Naive thymus-derived CD8-positive, alpha-beta T cell (primary cell): ENCODE data around the gene PODXL. TPM values are rescaled to one million over a fixed set of nuclear protein-coding genes. Genes with fewer than 3 reads are reported as not detected.

Experiments used
- ATAC-seq, 2 donors: fragments of 150-1000 bp; cut with Tn5 transposase in 1 of 2; sonication (Bioruptor Pico), chemical (Tn5 transposase) in 1 of 2; 1 replicate in 1 of 2; 2 replicates in 1 of 2; pipeline ENCODE4 v1.10.0; 2021; ENCODE audit warnings: mild to moderate bottlenecking in 2 of 2, moderate library complexity in 2 of 2
- POLR2A ChIA-PET: fragments of 350-600 bp; sonication (Branson Sonifier 250); formaldehyde crosslinking; loops from one replicate; lab custom pipeline; 2021; ENCODE audit warnings: antibody characterized with exemption; lab: Charles Lee
- DNase-seq, 10 donors: peaks; one replicate each; pipeline versions ENCODE4 v3.0.0 to v3.0.0-alpha.2; 2020 to 2022
- H3K27ac Mint-ChIP-seq, 10 donors: one replicate each; pipeline ENCODE4 v1.8.0; 2020 to 2022; ENCODE audit warnings: mild to moderate bottlenecking in 10 of 10, mixed read lengths in 10 of 10, moderate library complexity in 4 of 10, inconsistent platforms in 1 of 10
- H3K27me3 Mint-ChIP-seq, 5 donors: one replicate each; pipeline ENCODE4 v1.8.0; 2021 to 2022; ENCODE audit warnings: mixed read lengths in 5 of 5
- H3K36me3 Mint-ChIP-seq, 3 donors: one replicate each; pipeline ENCODE4 v1.8.0; 2020 to 2022; ENCODE audit warnings: mixed read lengths in 3 of 3, mild to moderate bottlenecking in 2 of 3, inconsistent platforms in 1 of 3
- H3K4me1 Mint-ChIP-seq, 4 donors: one replicate each; pipeline ENCODE4 v1.8.0; 2021 to 2022; ENCODE audit warnings: mixed read lengths in 4 of 4
- H3K4me3 Mint-ChIP-seq, 10 donors: one replicate each; pipeline ENCODE4 v1.8.0; 2020 to 2022; ENCODE audit warnings: mild to moderate bottlenecking in 10 of 10, mixed read lengths in 10 of 10, moderate library complexity in 6 of 10, inconsistent platforms in 1 of 10
- H3K9me3 Mint-ChIP-seq, 9 donors: one replicate each; pipeline ENCODE4 v1.8.0; 2020 to 2022; ENCODE audit warnings: mixed read lengths in 9 of 9, mild to moderate bottlenecking in 3 of 9, inconsistent platforms in 1 of 9, moderate library complexity in 1 of 9
- polyA plus RNA-seq, 3 donors: library from polyadenylated mRNA; unstranded; fragments of 300-500 nt; fragmentation: Illumina TruSeq; gene quantifications; one replicate each; pipeline ENCODE4 v1.2.3, GENCODE V29; 2021
- total RNA-seq, 8 experiments: library from RNA in 2 of 8; stranded (reverse) in 2 of 8; gene quantifications; one replicate each; pipeline ENCODE4 v1.2.3 and lab custom pipeline; 2021 to 2026

Gene PODXL
- total and polyA plus RNA-seq, 5 experiments from 2014 or later = 0.08 to 0.57 (median 0.10) TPM

DNA sequence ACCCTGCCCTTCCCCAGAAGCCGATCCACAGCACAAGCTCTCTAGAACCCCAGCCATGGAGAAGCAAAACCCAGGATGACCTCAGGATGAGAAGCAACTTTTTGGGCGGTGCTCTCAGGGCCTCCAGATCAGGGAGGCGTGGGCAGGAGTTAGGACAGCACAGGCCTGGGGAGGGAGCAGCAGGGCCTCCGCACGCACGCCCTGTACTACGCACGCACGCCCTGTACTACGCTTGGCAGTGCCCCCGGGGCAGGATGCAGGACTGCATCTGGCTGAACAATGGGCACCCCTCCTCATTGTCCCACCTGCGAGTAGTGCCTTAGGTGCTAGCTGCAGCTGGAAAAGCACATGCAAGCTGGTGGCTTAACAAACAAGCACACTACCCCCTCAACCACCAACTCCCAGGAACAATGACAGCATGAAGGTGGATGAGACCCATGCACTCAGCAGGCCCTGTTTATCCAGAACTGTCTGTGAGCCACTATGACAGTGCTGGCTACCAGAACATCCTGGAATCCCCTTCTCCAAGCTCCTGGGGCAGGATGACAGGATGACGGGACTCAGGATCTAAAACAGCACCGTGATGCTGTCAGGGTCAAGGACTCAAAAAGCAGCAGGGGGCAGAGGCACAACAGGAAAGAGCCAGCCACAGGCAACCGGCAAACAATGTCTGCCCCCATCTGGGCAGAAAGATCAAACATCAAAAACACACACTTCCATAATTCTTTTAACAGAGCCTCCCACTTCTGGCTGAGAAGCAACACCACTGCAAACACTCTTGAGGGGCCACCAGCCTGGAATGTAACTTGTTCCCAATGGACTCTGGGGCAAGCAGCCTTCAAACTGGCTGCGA, 11.8 kb downstream of the PODXL start:
- POLR2A ChIA-PET = no interaction called here
- DNase-seq (no peak), ATAC-seq (no peak)
- no peaks in the 10 kb centered on the region for H3K9me3 Mint-ChIP-seq
- H3K36me3 Mint-ChIP-seq = no peaks in the 10 kb centered on the region
- no peak overlapping the region for H3K4me3 Mint-ChIP-seq
- H3K27ac Mint-ChIP-seq = peak overlapping the region in 1 of 10 donors; percentile 67
- peaks cover 0 to 9% (median 6%) of the 10 kb centered on the region in 5 donors for H3K27me3 Mint-ChIP-seq
- peaks cover 0 to 7% (median 2%) of the 10 kb centered on the region in 4 donors for H3K4me1 Mint-ChIP-seq

GRCh38 chr7:131544021-131544420, 12.4 kb downstream of the PODXL start:
- no peaks in the 10 kb centered on the region for H3K36me3 Mint-ChIP-seq
- DNase-seq (no peak), ATAC-seq (no peak)
- H3K27ac Mint-ChIP-seq = no peak overlapping the region
- peaks cover 0 to 7% (median 2%) of the 10 kb centered on the region in 4 donors for H3K4me1 Mint-ChIP-seq
- H3K4me3 Mint-ChIP-seq = no peak overlapping the region
- POLR2A ChIA-PET = no interaction called here
- no peaks in the 10 kb centered on the region for H3K9me3 Mint-ChIP-seq
- peaks cover 0 to 9% (median 4%) of the 10 kb centered on the region in 5 donors for H3K27me3 Mint-ChIP-seq

GRCh38 chr7:131543298-131543697, 13.1 kb downstream of the PODXL start:
- POLR2A ChIA-PET = no interaction called here
- Mint-ChIP-seq H3K4me3 (no peak overlapping the region), H3K9me3 (no peaks in the 10 kb centered on the region), H3K36me3 (no peaks in the 10 kb centered on the region), H3K4me1 (peaks cover 0 to 7% (median 2%) of the 10 kb centered on the region in 4 donors), H3K27ac (peak overlapping the region in 1 of 10 donors; percentile 72), H3K27me3 (peaks cover 0 to 9% (median 0%) of the 10 kb centered on the region in 5 donors)
- ATAC-seq (no peak), DNase-seq (no peak)

DNA sequence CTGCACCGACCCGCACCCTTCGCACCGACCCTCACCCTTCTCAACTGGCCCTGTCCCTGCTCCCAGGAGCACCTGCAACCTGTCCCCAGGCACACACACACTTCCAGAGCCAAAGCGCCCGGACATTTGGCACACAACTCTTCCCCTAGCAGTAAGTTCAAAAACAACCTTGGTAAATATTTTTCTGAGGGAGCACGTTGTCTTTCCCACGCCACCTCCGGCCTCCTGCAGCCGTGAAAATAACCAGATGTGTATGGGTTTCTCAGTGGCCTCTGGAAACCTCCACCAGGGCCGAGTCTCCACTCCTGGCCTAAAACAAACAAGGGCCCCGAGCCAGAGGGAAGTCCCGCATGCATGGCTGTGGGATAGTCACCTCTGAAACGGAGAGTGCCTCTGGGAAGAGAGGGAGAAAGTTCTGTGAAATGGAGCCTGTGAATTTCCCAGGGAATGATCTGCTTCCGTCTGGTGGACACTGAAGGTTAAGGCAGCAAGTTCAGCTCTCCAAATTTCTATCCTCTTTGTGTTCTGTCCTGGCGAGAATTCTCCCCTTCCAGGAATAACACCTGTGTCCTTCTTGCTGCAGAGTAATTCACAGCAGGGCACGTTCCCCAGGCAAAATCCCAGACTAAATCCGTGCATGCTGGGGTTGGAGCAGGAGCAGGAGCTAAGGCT, 15.8 kb downstream of the PODXL start:
- H3K4me3 Mint-ChIP-seq = no peak overlapping the region
- peaks cover 0 to 9% (median 0%) of the 10 kb centered on the region in 5 donors for H3K27me3 Mint-ChIP-seq
- peak overlapping the region in 1 of 10 donors; percentile 25 for H3K27ac Mint-ChIP-seq
- no peak for ATAC-seq
- DNase-seq = no peak
- POLR2A ChIA-PET = no interaction called here
- H3K9me3 Mint-ChIP-seq = no peaks in the 10 kb centered on the region
- peaks cover 0 to 7% (median 2%) of the 10 kb centered on the region in 4 donors for H3K4me1 Mint-ChIP-seq
- no peaks in the 10 kb centered on the region for H3K36me3 Mint-ChIP-seq

DNA sequence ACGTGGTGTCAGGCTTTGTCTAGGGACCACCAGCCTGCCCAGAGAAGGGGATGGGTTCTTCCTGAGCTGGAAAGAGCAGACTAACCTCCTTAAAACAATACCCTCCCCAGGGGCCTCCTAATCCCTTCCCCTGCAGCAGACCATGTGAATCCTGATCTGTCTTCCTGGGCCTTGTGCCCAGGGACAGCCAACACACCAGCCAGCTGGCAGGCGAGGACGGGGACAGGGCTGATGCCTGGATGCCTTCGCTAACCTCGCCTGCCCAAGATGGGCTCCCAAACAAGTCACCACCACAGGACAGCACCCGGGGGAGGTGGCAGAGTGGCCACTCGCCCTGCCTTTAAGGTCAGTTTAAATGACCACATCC, 17.6 kb downstream of the PODXL start:
- POLR2A ChIA-PET = interaction anchor here (0.5 kb wide), 1 partner anchor 604 kb away, joined by 6 read pairs; no protein-coding TSS in a partner anchor
- H3K27me3 Mint-ChIP-seq = no peaks in the 10 kb centered on the region
- DNase-seq (no peak), ATAC-seq (no peak)
- H3K36me3 Mint-ChIP-seq = no peaks in the 10 kb centered on the region
- no peaks in the 10 kb centered on the region for H3K9me3 Mint-ChIP-seq
- no peak overlapping the region for H3K4me3 Mint-ChIP-seq
- no peak overlapping the region for H3K27ac Mint-ChIP-seq
- no peaks in the 10 kb centered on the region for H3K4me1 Mint-ChIP-seq

DNA sequence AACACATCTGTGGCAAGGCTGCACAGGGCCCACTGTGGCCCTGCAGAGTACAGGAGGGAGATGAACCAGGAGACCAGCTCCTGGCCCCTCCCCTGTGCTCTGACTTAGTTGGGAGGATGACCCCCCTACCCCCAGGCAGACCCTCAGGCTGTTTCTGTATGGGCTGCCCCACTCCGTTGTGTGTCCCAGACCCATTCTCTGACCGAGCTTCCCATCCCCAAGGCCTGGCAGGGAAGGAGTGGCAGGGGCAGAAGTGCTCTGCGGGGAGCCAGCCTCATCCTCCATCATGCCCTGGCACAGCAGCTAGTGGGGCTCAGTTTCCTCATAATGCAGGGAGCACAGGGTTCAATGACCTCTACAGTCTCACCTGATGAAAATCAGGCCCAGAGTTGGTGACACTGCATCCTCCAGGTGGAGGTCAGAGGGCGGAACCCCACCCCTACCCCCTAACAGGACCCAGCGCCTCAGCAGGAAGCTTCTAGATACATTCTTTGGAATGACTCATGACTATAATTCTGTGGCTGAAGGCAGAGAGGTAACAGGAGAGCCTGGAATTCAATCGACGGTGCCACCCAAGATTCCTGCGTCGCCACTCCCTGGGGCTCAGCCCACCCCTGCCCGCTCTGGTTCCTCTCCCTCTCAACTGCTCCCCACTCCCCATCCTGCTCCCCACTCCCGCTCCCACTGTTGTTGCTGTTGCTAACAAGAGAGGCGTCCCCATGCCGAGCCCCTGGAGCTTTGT, 18.2 kb downstream of the PODXL start:
- POLR2A ChIA-PET = interaction anchor here (0.5 kb wide), 1 partner anchor 604 kb away, joined by 6 read pairs; no protein-coding TSS in a partner anchor
- no peak overlapping the region for H3K27ac Mint-ChIP-seq
- H3K27me3 Mint-ChIP-seq = no peaks in the 10 kb centered on the region

DNA sequence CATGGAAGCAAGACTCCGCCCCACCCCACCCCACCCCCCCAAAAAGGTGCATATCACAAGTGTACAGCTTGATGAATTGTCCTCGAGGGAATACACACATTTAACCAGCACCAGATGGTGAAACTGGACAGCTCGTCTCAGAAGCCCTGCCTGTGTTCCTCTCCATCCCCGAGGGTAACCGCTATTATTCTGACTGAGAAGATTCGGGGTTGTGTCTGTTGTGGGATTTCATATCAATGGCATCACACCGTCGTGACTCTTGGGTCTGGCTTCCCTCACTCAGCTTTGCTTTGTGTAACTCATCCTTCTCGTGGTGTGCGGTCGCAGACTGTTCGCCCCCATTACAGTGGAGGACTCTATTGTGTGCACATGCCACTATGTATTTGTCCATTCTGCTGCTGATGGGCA, 18.9 kb downstream of the PODXL start:
- POLR2A ChIA-PET = no interaction called here
- DNase-seq = no peak
- Mint-ChIP-seq H3K4me1 (no peaks in the 10 kb centered on the region), H3K27me3 (no peaks in the 10 kb centered on the region), H3K27ac (no peak overlapping the region), H3K36me3 (no peaks in the 10 kb centered on the region), H3K4me3 (no peak overlapping the region), H3K9me3 (no peaks in the 10 kb centered on the region)
- no peak for ATAC-seq

More for the DNA sequence above, 18.2 kb downstream of the PODXL start:
- DNase-seq = no peak
- no peak for ATAC-seq
- no peaks in the 10 kb centered on the region for H3K36me3 Mint-ChIP-seq
- no peaks in the 10 kb centered on the region for H3K4me1 Mint-ChIP-seq
- no peaks in the 10 kb centered on the region for H3K9me3 Mint-ChIP-seq
- no peak overlapping the region for H3K4me3 Mint-ChIP-seq

- POLR2A ChIA-PET = no interaction called here
- no peaks in the 10 kb centered on the region for H3K9me3 Mint-ChIP-seq
- no peaks in the 10 kb centered on the region for H3K4me1 Mint-ChIP-seq
- H3K4me3 Mint-ChIP-seq = no peak overlapping the region
- no peaks in the 10 kb centered on the region for H3K36me3 Mint-ChIP-seq
- no peak for DNase-seq
- ATAC-seq = no peak
- H3K27ac Mint-ChIP-seq = no peak overlapping the region
- no peaks in the 10 kb centered on the region for H3K27me3 Mint-ChIP-seq
These were observed 20.0 kb downstream of the PODXL start for GRCh38 chr7:131536361-131536849.

DNA sequence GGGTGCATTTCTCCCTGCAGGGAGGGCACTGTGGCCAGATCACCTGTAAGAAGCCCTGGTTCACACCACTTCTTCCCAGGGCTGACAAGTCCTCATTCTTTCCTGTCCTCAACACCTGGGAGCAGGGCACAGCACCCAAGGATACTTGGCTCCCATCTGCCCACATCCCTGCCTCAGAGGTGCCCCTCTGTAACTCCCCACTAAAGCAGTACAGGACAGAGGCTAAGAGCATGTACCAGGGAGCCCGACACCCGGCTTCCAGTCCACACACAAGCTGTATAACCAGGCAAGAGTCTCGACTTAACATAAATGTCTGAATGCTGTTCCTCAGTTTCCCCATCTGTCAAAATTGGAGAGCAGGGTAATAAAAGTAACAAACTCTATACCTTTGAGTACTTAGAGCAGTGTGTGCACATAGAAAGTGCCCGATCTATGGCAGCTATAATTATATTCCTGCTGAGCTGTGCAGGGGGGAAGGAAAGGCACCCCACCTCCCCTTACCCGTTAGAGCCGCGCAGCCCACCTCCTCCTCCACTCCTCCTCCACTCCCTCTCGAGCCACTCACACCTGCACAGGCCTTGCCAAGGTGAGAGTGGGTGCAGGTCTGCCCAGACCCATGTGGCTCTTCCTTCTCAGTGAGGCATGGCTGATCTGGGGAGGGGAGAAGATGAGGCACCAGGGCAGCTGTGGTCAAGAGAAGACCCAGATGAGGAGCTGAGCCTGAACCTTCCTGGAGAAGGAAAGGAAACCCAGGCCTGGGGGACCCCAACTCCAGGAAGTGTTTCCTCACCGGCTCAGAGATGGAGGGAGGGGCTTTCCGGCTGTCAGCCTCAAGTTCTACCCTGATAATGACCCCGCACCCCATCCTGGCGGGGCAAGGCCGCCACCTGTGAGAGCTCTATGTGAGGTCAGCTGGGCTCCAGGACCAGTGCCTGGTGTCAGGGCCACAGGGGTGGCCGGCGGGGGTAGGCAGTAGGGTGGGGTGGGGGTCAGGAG, 22.6 kb downstream of the PODXL start:
- peaks cover 0 to 4% (median 2%) of the 10 kb centered on the region in 5 donors for H3K27me3 Mint-ChIP-seq
- H3K4me1 Mint-ChIP-seq = no peaks in the 10 kb centered on the region
- ATAC-seq = no peak
- no peaks in the 10 kb centered on the region for H3K9me3 Mint-ChIP-seq
- DNase-seq = no peak
- H3K4me3 Mint-ChIP-seq = no peak overlapping the region
- no peaks in the 10 kb centered on the region for H3K36me3 Mint-ChIP-seq
- POLR2A ChIA-PET = no interaction called here
- H3K27ac Mint-ChIP-seq = no peak overlapping the region

- ATAC-seq (no peak), DNase-seq (no peak)
- H3K4me1 Mint-ChIP-seq = no peaks in the 10 kb centered on the region
- H3K27ac Mint-ChIP-seq = no peak overlapping the region
- no peaks in the 10 kb centered on the region for H3K9me3 Mint-ChIP-seq
- H3K27me3 Mint-ChIP-seq = peaks cover 0 to 10% (median 6%) of the 10 kb centered on the region in 5 donors
- H3K36me3 Mint-ChIP-seq = no peaks in the 10 kb centered on the region
- no peak overlapping the region for H3K4me3 Mint-ChIP-seq
- POLR2A ChIA-PET = no interaction called here
These were observed 23.3 kb downstream of the PODXL start for GRCh38 chr7:131533151-131533559.

DNA sequence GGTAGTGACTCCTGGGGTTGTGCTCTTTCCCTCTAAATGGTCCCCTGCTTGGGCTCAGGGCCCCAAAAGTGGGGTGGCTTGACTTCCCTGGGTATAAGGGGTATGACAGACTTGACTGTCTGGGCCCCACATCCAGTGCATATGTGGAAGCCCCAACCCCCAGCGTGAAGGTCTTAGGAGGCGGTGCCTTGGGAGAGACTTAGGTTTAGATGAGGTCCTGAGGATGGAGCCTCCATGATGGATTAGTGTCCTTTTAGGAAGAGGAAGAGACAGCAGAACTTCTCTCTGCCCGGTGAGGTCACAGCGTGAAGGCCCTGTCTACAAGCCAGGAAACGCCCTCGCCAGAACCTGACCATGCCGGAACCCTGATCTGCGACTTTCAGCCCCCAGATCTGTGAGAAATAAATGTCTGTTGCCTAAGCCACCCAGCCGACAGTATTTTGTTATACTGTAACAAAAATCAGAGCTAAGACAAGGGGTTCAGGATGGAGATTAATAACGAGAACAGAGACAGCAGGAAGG, 23.8 kb downstream of the PODXL start:
- peaks cover 0 to 11% (median 6%) of the 10 kb centered on the region in 5 donors for H3K27me3 Mint-ChIP-seq
- no peaks in the 10 kb centered on the region for H3K9me3 Mint-ChIP-seq
- ATAC-seq (no peak), DNase-seq (no peak)
- H3K4me3 Mint-ChIP-seq = no peak overlapping the region
- H3K36me3 Mint-ChIP-seq = no peaks in the 10 kb centered on the region
- H3K27ac Mint-ChIP-seq = no peak overlapping the region
- H3K4me1 Mint-ChIP-seq = no peaks in the 10 kb centered on the region
- POLR2A ChIA-PET = no interaction called here
